Keratinocyte (primary cell): ENCODE measurements around the gene MRO.

Experiments used
- EZH2 ChIP-seq: IDR thresholded peaks from one replicate; pipeline ENCODE4 v1.6.1; 2012; ENCODE audit warnings: inconsistent platforms, mild to moderate bottlenecking, low read length, moderate library complexity
- TF ChIP-seq, protein P1 (sequence below), 3 experiments: IDR thresholded peaks in 1 of 3; conservative IDR thresholded peaks in 1 of 3; optimal IDR thresholded peaks in 1 of 3; 2 replicates in 2 of 3; 3 replicates in 1 of 3; pipeline versions ENCODE3 to v1.5.1; 2011; ENCODE audit warnings: low read length in 3 of 3, mild to moderate bottlenecking in 3 of 3, moderate library complexity in 2 of 3, control low read depth in 1 of 3, inconsistent platforms in 1 of 3; ENCODE audit not compliant: insufficient read depth in 2 of 3; ENCODE audit errors: extremely low read depth in 1 of 3

DNA sequence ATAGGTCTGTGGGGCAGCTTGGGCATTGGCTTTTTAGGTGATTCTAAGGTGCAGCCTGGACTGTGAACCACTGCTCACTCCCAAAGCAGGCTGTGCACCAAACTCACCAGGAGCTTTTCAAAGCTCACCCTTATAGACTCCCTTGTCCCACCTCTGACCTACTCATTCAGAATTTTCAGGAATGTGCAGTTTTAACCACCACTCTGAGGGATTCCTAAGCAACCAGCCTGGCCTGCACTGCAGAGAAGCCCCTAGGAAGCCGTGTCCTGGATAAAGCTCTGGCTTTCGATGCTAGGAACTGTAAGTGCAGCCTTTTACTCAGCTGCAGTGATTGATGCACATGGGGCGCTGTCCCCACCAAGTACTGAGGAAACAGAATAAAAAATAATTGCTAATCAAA, 33.0 kb downstream of the MRO start:
- TF ChIP-seq, protein P1, sequence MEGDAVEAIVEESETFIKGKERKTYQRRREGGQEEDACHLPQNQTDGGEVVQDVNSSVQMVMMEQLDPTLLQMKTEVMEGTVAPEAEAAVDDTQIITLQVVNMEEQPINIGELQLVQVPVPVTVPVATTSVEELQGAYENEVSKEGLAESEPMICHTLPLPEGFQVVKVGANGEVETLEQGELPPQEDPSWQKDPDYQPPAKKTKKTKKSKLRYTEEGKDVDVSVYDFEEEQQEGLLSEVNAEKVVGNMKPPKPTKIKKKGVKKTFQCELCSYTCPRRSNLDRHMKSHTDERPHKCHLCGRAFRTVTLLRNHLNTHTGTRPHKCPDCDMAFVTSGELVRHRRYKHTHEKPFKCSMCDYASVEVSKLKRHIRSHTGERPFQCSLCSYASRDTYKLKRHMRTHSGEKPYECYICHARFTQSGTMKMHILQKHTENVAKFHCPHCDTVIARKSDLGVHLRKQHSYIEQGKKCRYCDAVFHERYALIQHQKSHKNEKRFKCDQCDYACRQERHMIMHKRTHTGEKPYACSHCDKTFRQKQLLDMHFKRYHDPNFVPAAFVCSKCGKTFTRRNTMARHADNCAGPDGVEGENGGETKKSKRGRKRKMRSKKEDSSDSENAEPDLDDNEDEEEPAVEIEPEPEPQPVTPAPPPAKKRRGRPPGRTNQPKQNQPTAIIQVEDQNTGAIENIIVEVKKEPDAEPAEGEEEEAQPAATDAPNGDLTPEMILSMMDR (optimal IDR thresholded peaks at IDR 0.05 in 1 of 3, IDR thresholded peaks at IDR 0.05 in 1 of 3, conservative IDR thresholded peaks at IDR 0.05 in 1 of 3; ENCODE audit: extremely low read depth in 1 of 3, insufficient read depth in 2 of 3, low read length in 3 of 3), result no peak
- no peak for TF ChIP-seq EZH2
